SK-N-MC (cell line): ENCODE results near the gene JSRP1.

Experiments used
- EZH2 ChIP-seq: fragments of 200-600 bp; sonication (generic); IDR thresholded peaks from one replicate; pipeline ENCODE4 v1.6.1; 2017; ENCODE audit warnings: antibody characterized with exemption
- FOXP2 ChIP-seq: optimal IDR thresholded peaks from 2 replicates; pipeline ENCODE3; 2011; ENCODE audit warnings: mild to moderate bottlenecking, moderate library complexity; ENCODE audit not compliant: insufficient read depth; ENCODE audit errors: extremely low read length, control extremely low read depth
- POLR2AphosphoS5 ChIP-seq: IDR thresholded peaks from 2 replicates; pipeline ENCODE4 v1.6.1; 2012; ENCODE audit warnings: mild to moderate bottlenecking, low read depth, low read length, borderline replicate concordance

GRCh38 chr19:2282062-2282861 lies 26.0 kb upstream of the JSRP1 start, which contains the start of gene PEAK3:
- no peak for TF ChIP-seq POLR2AphosphoS5
- no peak for TF ChIP-seq EZH2
- no peak for TF ChIP-seq FOXP2
